Measurements from ENCODE around the gene TMEM178B. TPM values are rescaled to one million over a fixed set of nuclear protein-coding genes. Genes with fewer than 3 reads are reported as not detected.
"Not testable (repeated sequence)": the region's sequence is repeated elsewhere in the genome, so short reads cannot be mapped to it uniquely, and the experiment has no call there.

TMEM178B gene
- under 1 TPM in 2 of 4 donors, not detected in 2; 0.30 to 0.69 TPM for polyA plus RNA-seq
- long read RNA-seq, donor 1 = 0 reads
- long read RNA-seq, donor 2 = 0 reads
- long read RNA-seq, donor 3 = 0 reads
- long read RNA-seq, donor 4 = 0 reads
- long read RNA-seq, donor 5 = 0 reads
- long read RNA-seq, donor 6 = 0 reads
- long read RNA-seq, donor 7 = 0 reads
- long read RNA-seq, donor 8 = 0 reads
- long read RNA-seq, donor 9 = 0 reads
- long read RNA-seq, donor 10, partial matches to known transcripts = 0 of 1 reads
- long read RNA-seq, donor 10, other reads (novel, unspliced or antisense) = 0 of 1 reads

- Histone ChIP-seq H3K36me3 (ENCODE audit: control insufficient read depth in 3 of 3, insufficient read depth in 2 of 3, low read depth in 1 of 3, low read length in 3 of 3) (no peaks in the 10 kb centered on the region), H3K27me3 (ENCODE audit: control insufficient read depth in 3 of 3, insufficient read depth in 3 of 3, low read length in 3 of 3) (peaks cover 16 to 66% (median 30%) of the 10 kb centered on the region in 3 donors), H3K27ac (ENCODE audit: low read depth in 1 of 3, low read length in 2 of 3) (no peak within 1 kb of the TSS), H3K4me1 (ENCODE audit: control insufficient read depth in 3 of 3, insufficient read depth in 2 of 3, low read depth in 1 of 3, low read length in 2 of 3) (peaks cover 0 to 8% (median 0%) of the 10 kb centered on the region in 3 donors), H3K9me3 (ENCODE audit: control insufficient read depth in 2 of 2, insufficient read depth in 1 of 2, low read depth in 1 of 2, low read length in 1 of 2) (no peaks in the 10 kb centered on the region), H3K4me3 (ENCODE audit: low read depth in 1 of 3, low read length in 3 of 3) (peak within 1 kb of the TSS in 2 of 3 donors; percentile 30 to 51)
- 0 to 1% (median 1%) methylated on average over 35 to 47 of the region's 47 CpGs for WGBS, 3 donors
- peak in 1 of 2 donors; percentile 6 for DNase-seq
- FAIRE-seq = no peak
Observed at GRCh38 chr7:141073641-141074161, at the start of gene TMEM178B. TSS of gene TMEM178B (plus strand) at chr7:141074064.

GRCh38 chr7:141024668-141025067, 49.2 kb upstream of the TMEM178B start:
- H3K27me3 ChIP-seq (ENCODE audit: control insufficient read depth in 3 of 3, insufficient read depth in 3 of 3, low read length in 3 of 3) = no peaks in the 10 kb centered on the region
- no peak for DNase-seq
- no peaks in the 10 kb centered on the region for H3K36me3 ChIP-seq (ENCODE audit: control insufficient read depth in 3 of 3, insufficient read depth in 2 of 3, low read depth in 1 of 3, low read length in 3 of 3)
- FAIRE-seq = no peak
- 81 to 82% (median 81%) methylated on average over 1 of the region's 1 CpG for WGBS, 3 donors
- no peak overlapping the region for H3K27ac ChIP-seq (ENCODE audit: low read depth in 1 of 3, low read length in 2 of 3)
- H3K9me3 ChIP-seq (ENCODE audit: control insufficient read depth in 2 of 2, insufficient read depth in 1 of 2, low read depth in 1 of 2, low read length in 1 of 2) = peaks cover 0 to 6% of the 10 kb centered on the region in 2 donors
- H3K4me3 ChIP-seq (ENCODE audit: low read depth in 1 of 3, low read length in 3 of 3) = no peak overlapping the region
- no peaks in the 10 kb centered on the region for H3K4me1 ChIP-seq (ENCODE audit: control insufficient read depth in 3 of 3, insufficient read depth in 2 of 3, low read depth in 1 of 3, low read length in 2 of 3)

GRCh38 chr7:141027043-141027442, 46.8 kb upstream of the TMEM178B start:
- no peak overlapping the region for H3K4me3 ChIP-seq (ENCODE audit: low read depth in 1 of 3, low read length in 3 of 3)
- H3K9me3 ChIP-seq (ENCODE audit: control insufficient read depth in 2 of 2, insufficient read depth in 1 of 2, low read depth in 1 of 2, low read length in 1 of 2) = peaks cover 0 to 6% of the 10 kb centered on the region in 2 donors
- no peaks in the 10 kb centered on the region for H3K36me3 ChIP-seq (ENCODE audit: control insufficient read depth in 3 of 3, insufficient read depth in 2 of 3, low read depth in 1 of 3, low read length in 3 of 3)
- no peak overlapping the region for H3K27ac ChIP-seq (ENCODE audit: low read depth in 1 of 3, low read length in 2 of 3)
- 31 to 53% (median 52%) methylated on average over 3 of the region's 3 CpGs for WGBS, 3 donors
- H3K4me1 ChIP-seq (ENCODE audit: control insufficient read depth in 3 of 3, insufficient read depth in 2 of 3, low read depth in 1 of 3, low read length in 2 of 3) = no peaks in the 10 kb centered on the region
- no peaks in the 10 kb centered on the region for H3K27me3 ChIP-seq (ENCODE audit: control insufficient read depth in 3 of 3, insufficient read depth in 3 of 3, low read length in 3 of 3)
- DNase-seq = no peak
- FAIRE-seq = no peak

GRCh38 chr7:141028767-141029166, 45.1 kb upstream of the TMEM178B start:
- FAIRE-seq (no peak), DNase-seq (no peak)

GRCh38 chr7:141032539-141033323, 41.1 kb upstream of the TMEM178B start:
- FAIRE-seq; H3K9me3 ChIP-seq (ENCODE audit: control insufficient read depth in 2 of 2, insufficient read depth in 1 of 2, low read depth in 1 of 2, low read length in 1 of 2); DNase-seq; H3K4me1 ChIP-seq (ENCODE audit: control insufficient read depth in 3 of 3, insufficient read depth in 2 of 3, low read depth in 1 of 3, low read length in 2 of 3); H3K36me3 ChIP-seq (ENCODE audit: control insufficient read depth in 3 of 3, insufficient read depth in 2 of 3, low read depth in 1 of 3, low read length in 3 of 3); H3K4me3 ChIP-seq (ENCODE audit: low read depth in 1 of 3, low read length in 3 of 3); H3K27ac ChIP-seq (ENCODE audit: low read depth in 1 of 3, low read length in 2 of 3); H3K27me3 ChIP-seq (ENCODE audit: control insufficient read depth in 3 of 3, insufficient read depth in 3 of 3, low read length in 3 of 3): not testable (repeated sequence)
- 78 to 85% (median 82%) methylated on average over 27 to 30 of the region's 33 CpGs for WGBS, 3 donors

More at GRCh38 chr7:141028767-141029166, 45.1 kb upstream of the TMEM178B start:
- Histone ChIP-seq H3K27me3 (ENCODE audit: control insufficient read depth in 3 of 3, insufficient read depth in 3 of 3, low read length in 3 of 3) (no peaks in the 10 kb centered on the region), H3K9me3 (ENCODE audit: control insufficient read depth in 2 of 2, insufficient read depth in 1 of 2, low read depth in 1 of 2, low read length in 1 of 2) (peaks cover 0 to 6% of the 10 kb centered on the region in 2 donors), H3K36me3 (ENCODE audit: control insufficient read depth in 3 of 3, insufficient read depth in 2 of 3, low read depth in 1 of 3, low read length in 3 of 3) (no peaks in the 10 kb centered on the region), H3K27ac (ENCODE audit: low read depth in 1 of 3, low read length in 2 of 3) (no peak overlapping the region), H3K4me1 (ENCODE audit: control insufficient read depth in 3 of 3, insufficient read depth in 2 of 3, low read depth in 1 of 3, low read length in 2 of 3) (no peaks in the 10 kb centered on the region), H3K4me3 (ENCODE audit: low read depth in 1 of 3, low read length in 3 of 3) (no peak overlapping the region)
- WGBS, 3 donors = 71 to 79% (median 79%) methylated on average over 3 of the region's 3 CpGs

- not testable (repeated sequence) for H3K27me3 ChIP-seq (ENCODE audit: control insufficient read depth in 3 of 3, insufficient read depth in 3 of 3, low read length in 3 of 3); DNase-seq; H3K27ac ChIP-seq (ENCODE audit: low read depth in 1 of 3, low read length in 2 of 3); H3K4me1 ChIP-seq (ENCODE audit: control insufficient read depth in 3 of 3, insufficient read depth in 2 of 3, low read depth in 1 of 3, low read length in 2 of 3); H3K9me3 ChIP-seq (ENCODE audit: control insufficient read depth in 2 of 2, insufficient read depth in 1 of 2, low read depth in 1 of 2, low read length in 1 of 2); H3K36me3 ChIP-seq (ENCODE audit: control insufficient read depth in 3 of 3, insufficient read depth in 2 of 3, low read depth in 1 of 3, low read length in 3 of 3); FAIRE-seq; H3K4me3 ChIP-seq (ENCODE audit: low read depth in 1 of 3, low read length in 3 of 3)
- WGBS, 3 donors = 90 to 93% (median 92%) methylated on average over 2 to 3 of the region's 3 CpGs
Observed at GRCh38 chr7:141038100-141038499, 35.8 kb upstream of the TMEM178B start.

- Histone ChIP-seq H3K27me3 (ENCODE audit: control insufficient read depth in 3 of 3, insufficient read depth in 3 of 3, low read length in 3 of 3) (no peaks in the 10 kb centered on the region), H3K36me3 (ENCODE audit: control insufficient read depth in 3 of 3, insufficient read depth in 2 of 3, low read depth in 1 of 3, low read length in 3 of 3) (no peaks in the 10 kb centered on the region), H3K4me1 (ENCODE audit: control insufficient read depth in 3 of 3, insufficient read depth in 2 of 3, low read depth in 1 of 3, low read length in 2 of 3) (no peaks in the 10 kb centered on the region), H3K9me3 (ENCODE audit: control insufficient read depth in 2 of 2, insufficient read depth in 1 of 2, low read depth in 1 of 2, low read length in 1 of 2) (no peaks in the 10 kb centered on the region), H3K27ac (ENCODE audit: low read depth in 1 of 3, low read length in 2 of 3) (no peak overlapping the region), H3K4me3 (ENCODE audit: low read depth in 1 of 3, low read length in 3 of 3) (no peak overlapping the region)
- FAIRE-seq (no peak), DNase-seq (no peak)
- WGBS, 3 donors = 65 to 77% (median 72%) methylated on average over 3 of the region's 3 CpGs
Observed at GRCh38 chr7:141039376-141039775, 34.5 kb upstream of the TMEM178B start.

GRCh38 chr7:141042222-141043193, 31.4 kb upstream of the TMEM178B start:
- H3K4me1 ChIP-seq (ENCODE audit: control insufficient read depth in 3 of 3, insufficient read depth in 2 of 3, low read depth in 1 of 3, low read length in 2 of 3) = no peaks in the 10 kb centered on the region
- no peaks in the 10 kb centered on the region for H3K9me3 ChIP-seq (ENCODE audit: control insufficient read depth in 2 of 2, insufficient read depth in 1 of 2, low read depth in 1 of 2, low read length in 1 of 2)
- no peak overlapping the region for H3K27ac ChIP-seq (ENCODE audit: low read depth in 1 of 3, low read length in 2 of 3)
- no peaks in the 10 kb centered on the region for H3K36me3 ChIP-seq (ENCODE audit: control insufficient read depth in 3 of 3, insufficient read depth in 2 of 3, low read depth in 1 of 3, low read length in 3 of 3)
- WGBS, 3 donors = 82 to 88% (median 84%) methylated on average over 14 of the region's 14 CpGs
- DNase-seq (peak in 1 of 2 donors; percentile 29), FAIRE-seq (no peak)
- no peak overlapping the region for H3K4me3 ChIP-seq (ENCODE audit: low read depth in 1 of 3, low read length in 3 of 3)
- H3K27me3 ChIP-seq (ENCODE audit: control insufficient read depth in 3 of 3, insufficient read depth in 3 of 3, low read length in 3 of 3) = no peaks in the 10 kb centered on the region
